HG03064 (cell line): Measurements from ENCODE around the gene DAB1.

Experiments
- ATAC-seq: cut with Tn5 transposase; IDR thresholded peaks from one replicate; pipeline ENCODE4 v1.9.1; 2021; ENCODE audit warnings: low read depth; ENCODE audit not compliant: unreplicated experiment

Gene DAB1

DNA sequence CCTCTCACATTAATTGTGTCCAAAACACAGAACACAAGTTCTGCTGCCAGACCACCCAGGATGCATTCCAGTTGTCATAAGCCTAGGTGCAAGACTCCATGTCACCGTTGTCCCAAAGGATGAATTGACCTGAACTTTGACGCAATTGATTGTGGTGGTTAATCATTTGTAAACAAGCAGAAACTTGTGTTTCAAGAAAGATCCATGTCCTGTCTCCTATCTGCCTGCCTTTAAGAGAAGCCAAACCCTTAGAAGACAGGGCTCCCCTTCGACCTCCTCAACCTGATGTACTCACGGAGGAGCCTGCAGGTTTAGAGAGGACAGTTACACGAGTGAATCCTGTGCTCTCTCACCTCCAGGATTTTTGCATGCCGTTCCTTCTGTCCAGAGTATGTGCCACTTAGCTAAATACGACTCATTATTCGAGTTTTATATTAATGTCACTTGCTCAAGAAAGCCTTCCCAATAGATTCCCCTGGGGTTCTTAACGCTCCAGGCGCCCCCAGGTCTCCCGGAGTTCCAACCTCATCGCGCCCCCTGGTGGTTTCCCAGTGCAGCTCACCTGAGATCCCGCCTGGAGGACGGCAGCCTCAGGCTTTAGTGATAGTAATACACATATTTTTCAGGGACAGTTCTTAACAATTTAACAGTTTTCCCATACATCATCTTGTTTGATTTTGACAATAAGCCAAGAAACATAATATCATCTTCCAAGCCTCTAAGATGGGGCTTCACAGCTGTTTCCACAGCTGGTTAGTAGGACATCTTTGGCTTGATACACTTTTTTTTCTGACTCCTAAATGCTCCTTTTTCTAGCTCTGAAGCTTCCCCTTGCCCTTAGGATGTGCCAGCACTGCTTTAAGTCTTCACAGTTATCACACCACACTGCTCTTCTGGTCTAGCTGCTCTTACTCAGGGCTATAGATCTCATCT is 455.7 kb downstream of the DAB1 start:
- no peak for ATAC-seq

DNA sequence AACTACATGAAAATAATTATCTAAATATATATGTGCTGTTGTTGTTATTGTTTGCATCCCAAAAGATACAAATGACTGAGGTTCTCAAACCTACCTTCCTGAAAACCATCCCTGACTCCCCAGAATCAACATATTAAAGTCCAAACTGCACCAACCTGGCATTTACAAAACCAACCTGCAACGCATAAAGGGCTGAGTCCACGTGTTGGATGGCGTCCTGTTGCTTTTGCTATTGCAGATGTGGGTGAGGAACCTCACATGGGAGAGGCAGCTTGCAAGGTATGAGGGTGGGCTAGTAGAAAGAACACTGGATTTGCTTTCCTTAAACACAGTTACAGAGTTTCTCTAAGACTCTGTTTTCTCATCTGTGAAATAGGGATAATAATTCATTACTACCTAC is 456.5 kb downstream of the DAB1 start:
- ATAC-seq = no peak

DNA sequence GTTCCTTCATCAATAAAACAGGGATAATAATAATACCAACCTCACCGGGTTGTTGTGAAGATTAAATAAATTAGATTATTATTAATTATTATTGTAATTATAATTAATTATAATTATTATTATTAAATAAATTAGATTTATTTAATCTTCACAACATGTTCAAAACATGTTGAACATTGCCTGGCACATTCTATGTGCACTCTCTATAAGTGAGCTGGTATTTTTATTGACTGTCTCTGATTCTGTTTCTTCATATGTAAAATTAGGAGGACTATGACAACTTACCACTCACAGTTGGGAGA is 457.2 kb downstream of the DAB1 start:
- no peak for ATAC-seq

DNA sequence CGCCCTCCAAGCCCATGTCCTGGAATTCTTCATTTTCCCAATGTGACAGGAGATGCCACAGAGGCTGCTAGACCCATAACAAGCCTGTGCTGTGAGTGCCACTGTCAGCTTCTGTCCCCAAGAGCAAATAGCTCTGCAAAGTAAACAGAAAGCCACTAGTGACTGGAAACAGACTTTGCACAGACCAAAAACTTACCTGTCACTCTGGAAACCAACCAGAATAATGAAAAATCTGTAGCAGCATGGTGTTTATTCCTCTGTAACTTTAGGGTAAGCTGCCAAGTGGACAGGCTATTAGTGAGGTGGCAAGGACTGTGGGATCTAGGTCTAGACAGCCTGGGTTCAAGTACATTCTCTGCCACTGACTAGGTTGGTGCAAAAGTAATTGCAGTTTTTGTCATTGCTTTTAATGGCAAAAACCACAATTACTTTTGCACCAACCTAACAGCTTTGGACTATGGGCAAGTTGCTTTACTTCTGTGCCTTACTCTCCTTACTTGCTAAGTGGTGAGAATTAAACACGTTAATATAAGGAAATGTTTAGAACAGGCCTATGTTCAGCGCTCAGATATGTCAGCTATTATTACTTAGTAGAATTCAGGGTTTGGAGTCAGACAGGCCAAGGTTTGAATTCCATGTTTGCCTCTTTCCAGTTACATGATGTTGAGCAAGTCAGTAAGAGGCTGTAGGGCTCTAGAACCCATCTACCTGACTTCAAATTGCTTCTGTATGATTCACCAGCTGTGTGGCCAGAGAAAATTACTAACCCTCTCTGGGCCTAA is 457.8 kb downstream of the DAB1 start, which contains the start of gene C8B:
Gene C8B, minus strand, starts transcription at position 100 of the 782 bp plus-strand sequence. Its CDS starts 67 bp downstream, at position 33.
- ATAC-seq = no peak

DNA sequence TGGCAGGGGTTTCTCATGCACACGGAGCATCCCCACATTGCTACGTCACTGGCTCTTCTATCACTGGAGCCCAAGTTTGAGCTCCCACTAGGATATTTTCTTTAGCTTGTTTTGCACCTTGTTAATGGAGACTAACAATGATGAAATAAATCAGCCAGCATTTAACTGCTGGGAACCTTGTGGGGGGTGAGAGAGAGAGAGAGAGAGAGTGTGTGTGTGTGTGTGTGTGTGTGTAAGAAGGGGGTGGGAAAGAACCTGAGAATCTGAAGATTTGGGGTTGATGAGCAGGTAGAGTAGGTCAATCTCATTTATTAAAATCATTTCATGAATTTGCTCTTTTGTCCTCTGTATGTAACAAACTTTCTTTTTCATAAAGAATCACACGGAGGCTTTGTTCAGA is 458.7 kb downstream of the DAB1 start:
- ATAC-seq = no peak

DNA sequence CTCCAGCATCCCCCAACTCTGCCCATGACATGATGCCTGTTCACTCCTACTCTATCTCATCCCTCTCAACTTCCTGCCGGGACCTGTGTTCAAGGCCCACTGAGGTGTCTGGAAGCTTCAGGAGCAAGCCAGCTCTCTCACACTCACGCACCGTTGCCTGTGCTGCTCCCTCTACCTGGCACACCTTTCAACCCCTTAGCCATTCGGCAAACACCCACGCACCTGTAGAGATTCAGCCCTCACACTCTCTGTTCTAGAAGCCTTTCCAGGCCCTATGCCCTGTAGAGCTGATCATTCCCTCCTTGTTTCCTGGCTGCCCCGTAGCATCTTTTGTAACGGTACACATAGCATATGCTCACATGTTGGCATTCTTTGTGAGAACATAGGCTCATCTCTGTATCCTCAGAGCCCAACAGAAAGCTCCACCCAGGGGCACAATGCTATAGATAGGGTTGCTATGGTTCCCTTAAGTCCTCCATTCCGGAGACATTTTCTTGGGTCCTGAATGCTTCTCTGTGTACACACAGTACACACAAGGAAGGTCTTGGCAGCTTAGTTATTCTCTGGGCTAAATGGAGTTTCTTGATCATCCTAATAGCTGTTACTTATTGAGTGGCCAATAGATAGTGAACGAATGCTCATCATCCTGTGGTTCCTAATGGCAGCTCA is 459.4 kb downstream of the DAB1 start:
- ATAC-seq = no peak

DNA sequence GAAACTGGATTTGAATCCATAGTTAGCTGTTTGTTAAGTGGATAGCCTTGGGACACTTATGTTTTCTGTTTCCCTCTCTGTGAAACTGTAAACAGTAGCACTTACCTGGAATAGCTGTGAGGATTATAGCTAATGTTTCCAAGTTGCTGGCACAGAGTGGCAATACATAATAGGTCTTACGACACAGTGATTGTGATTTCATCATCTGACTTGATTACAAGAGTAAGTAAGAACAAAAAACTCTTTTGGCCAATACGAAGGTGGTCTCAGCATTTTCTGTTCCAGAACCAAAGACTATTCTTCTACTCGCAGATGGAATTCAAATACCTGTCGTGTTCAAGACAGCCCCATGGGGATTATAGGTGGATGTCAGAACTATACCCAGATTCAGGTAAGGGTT is 460.2 kb downstream of the DAB1 start:
- no peak for ATAC-seq

DNA sequence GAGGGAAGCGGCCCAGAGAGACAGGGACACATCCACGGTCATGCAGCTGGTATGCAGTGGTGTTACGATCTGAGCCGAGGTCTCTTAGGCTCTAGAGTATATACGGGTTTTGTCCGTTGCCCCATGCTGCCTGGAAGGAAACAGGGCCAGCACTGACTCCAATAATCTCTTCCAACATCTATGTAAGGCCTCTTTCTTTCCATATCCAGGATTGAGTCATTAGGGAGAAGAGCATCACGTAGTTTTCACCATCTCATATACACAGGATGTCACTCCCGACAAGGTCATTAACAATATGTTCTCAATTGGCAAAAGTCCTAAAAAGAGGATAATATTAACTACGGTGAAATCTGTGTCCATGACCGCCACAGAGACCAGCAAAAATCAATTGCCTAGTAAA is 462.4 kb downstream of the DAB1 start:
- no peak for ATAC-seq

DNA sequence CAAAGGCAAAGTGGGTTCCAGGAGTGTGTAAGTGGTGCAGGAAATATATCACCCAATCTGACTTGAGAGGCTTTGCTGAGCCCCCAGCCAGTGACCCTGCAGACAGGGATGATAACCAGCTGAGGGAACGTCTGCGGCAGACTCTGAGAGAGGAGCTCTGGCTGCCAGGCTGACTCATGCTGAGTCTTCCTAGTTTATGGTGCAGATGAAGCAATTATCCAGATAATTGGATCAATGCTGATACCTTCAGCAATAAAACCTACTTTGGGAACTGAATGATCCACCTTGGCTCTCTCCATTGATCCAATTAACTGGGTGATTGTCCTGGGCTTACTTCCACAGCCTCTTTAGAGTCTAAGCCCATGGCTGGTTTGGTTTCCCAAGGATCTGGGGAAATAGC is 465.3 kb downstream of the DAB1 start:
- no peak for ATAC-seq

DNA sequence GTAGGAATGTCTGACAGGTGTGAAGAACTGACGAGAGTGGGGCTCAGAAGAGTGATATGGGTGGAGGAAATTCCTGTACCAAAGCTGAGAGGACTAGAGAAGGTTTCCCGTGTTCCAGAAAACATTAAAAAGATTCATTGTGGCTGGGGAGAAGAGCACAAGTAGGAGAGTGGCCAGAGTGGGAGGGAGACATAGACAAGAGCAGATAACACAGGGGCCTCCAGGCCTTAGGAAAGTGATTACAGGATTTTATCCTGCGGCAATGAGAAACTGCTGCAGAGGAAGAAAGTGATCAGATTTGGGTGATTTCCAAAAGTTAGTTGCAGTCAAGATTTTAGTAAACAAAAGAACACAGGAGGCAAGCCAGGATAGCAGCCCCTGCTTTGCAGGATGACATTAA is 465.9 kb downstream of the DAB1 start:
- no peak for ATAC-seq

DNA sequence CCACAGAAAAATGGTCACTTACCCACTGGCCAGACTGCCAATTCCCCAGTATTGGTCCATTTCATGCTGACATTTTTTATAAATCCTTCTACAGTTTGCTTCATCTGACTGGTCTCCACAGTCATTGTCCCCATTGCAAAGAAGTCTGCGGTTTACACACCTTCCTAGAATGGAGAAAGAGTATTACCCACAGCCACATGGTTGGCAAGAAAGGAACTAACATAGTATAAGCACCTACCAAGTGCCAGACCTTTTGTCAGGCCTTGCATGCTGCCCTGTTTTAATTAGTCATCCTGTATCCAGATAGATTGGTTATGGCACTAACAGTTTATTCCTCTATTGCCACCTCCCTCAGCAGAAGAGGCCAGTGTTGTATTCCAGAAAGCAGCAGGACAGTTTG is 469.2 kb downstream of the DAB1 start:
- no peak for ATAC-seq

DNA sequence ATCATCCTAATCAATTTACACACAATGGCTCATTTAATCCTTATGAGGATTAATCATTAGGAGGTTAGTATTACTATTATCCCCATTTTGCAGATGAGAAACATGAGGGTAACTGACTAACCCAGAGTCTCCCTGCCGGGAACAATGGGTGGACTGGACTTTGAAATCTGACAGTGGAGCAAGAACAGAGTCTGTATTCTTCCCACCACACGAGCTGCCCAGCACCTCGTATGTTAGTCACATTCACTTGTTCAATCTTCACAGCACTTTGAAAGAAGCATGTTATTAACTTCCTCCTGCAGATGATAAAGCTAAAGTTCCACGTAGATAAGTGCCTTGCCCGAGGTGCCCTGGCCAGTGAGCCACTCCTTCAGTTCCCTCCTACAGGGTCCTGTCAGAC is 470.5 kb downstream of the DAB1 start:
- ATAC-seq = no peak

DNA sequence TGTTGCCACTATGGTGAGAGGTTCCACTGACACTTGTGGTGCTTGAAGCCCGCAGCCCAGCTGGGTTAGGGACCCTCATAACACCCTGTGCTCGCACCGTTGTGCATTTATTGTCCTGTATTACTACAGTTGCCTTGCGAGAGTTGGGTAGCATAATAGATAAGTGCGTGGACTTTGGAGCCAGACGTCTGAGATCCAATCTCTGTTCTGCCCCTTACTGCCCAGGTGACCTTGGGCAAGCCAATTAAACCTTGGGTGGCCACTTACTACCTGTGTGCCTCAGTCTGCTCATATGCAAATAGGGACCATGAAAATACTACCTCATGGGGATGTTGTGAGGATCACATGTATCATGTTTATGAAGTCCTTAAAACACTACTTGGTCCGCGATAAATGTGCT is 471.4 kb downstream of the DAB1 start:
- ATAC-seq = no peak

DNA sequence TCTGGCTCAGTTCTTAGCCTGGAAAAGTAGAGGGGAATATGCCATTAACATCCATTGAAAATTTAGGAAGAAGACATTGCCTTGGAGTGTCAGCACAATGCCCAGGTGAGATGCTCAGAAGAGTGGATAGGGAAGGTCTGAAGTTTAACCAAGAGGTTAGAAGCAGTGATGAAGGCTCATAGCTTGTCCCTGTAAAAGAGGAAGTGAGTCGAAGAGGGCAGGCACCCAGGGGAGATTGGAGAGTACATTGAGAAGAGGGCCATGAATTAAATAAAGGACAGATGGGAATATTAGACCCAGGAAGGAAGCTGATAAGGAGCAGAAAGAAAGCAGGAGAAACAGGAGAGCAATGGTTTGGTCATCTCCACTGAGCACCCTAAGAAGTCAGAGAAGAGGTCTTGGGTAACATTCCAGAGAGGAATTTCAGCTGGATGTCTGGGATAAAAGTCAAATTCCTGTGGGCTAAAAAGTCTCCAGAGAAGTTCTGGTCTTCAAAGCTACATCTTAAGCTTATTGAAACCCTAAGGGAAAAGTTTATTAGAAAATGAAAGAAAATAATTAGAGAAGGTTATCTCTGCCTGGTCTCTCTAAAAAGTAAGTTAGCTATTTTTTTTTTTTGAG is 475.3 kb downstream of the DAB1 start:
- ATAC-seq = no peak
